GM12873 (cell line): ENCODE data around the gene PGM1.

ENCODE experiments used
- TF ChIP-seq, protein P1 (sequence below): IDR thresholded peaks from 2 replicates; pipeline ENCODE4 v1.5.1; 2012; ENCODE audit warnings: low read depth, mild to moderate bottlenecking, moderate library complexity, low read length, control low read depth; ENCODE audit not compliant: insufficient read depth; ENCODE audit errors: missing control alignments

Gene PGM1

GRCh38 chr1:63619558-63619957, 26.3 kb downstream of the PGM1 start:
- TF ChIP-seq, protein P1, sequence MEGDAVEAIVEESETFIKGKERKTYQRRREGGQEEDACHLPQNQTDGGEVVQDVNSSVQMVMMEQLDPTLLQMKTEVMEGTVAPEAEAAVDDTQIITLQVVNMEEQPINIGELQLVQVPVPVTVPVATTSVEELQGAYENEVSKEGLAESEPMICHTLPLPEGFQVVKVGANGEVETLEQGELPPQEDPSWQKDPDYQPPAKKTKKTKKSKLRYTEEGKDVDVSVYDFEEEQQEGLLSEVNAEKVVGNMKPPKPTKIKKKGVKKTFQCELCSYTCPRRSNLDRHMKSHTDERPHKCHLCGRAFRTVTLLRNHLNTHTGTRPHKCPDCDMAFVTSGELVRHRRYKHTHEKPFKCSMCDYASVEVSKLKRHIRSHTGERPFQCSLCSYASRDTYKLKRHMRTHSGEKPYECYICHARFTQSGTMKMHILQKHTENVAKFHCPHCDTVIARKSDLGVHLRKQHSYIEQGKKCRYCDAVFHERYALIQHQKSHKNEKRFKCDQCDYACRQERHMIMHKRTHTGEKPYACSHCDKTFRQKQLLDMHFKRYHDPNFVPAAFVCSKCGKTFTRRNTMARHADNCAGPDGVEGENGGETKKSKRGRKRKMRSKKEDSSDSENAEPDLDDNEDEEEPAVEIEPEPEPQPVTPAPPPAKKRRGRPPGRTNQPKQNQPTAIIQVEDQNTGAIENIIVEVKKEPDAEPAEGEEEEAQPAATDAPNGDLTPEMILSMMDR = no peak

DNA sequence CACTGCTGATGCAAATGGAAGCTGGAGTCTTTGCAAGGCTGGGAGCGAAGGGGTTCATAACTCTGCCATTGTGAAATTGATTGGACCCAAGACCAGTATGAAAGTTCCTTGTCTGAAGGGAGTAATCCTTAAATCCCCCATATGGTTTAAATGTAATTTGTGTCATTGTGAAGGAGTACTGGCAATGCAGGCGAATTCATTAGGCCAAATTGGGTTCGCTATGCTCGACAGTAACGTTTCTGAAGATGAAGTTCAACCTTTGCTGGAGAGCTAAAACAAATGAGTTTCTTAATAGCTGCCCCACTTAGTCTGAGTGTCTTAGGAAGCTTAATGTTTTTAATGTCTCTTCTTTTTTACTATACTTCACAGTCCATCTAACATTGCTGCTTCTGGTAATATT, 27.5 kb downstream of the PGM1 start:
- TF ChIP-seq, protein P1 = no peak

GRCh38 chr1:63621075-63621474, 27.9 kb downstream of the PGM1 start:
- TF ChIP-seq, protein P1 = no peak

DNA sequence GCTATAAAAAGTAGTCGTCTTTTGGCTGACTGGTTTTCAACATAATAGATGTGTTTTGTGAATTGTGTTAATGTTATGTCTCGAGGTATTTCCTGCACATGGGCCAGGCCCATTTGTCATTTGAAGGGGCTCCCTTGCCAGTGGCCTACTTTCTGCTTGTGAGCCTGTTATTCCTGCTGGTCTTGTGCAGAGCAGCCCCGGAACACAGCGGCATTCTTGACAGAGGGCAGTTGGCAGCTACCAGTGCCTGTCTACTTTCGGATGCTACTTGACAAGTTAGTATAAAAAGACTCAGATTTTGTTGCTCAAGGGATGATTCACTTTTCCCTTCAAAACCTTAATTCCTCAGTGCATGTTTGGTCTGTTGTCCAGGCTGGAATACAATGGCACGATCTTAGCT, 28.5 kb downstream of the PGM1 start:
- TF ChIP-seq, protein P1 = no peak

DNA sequence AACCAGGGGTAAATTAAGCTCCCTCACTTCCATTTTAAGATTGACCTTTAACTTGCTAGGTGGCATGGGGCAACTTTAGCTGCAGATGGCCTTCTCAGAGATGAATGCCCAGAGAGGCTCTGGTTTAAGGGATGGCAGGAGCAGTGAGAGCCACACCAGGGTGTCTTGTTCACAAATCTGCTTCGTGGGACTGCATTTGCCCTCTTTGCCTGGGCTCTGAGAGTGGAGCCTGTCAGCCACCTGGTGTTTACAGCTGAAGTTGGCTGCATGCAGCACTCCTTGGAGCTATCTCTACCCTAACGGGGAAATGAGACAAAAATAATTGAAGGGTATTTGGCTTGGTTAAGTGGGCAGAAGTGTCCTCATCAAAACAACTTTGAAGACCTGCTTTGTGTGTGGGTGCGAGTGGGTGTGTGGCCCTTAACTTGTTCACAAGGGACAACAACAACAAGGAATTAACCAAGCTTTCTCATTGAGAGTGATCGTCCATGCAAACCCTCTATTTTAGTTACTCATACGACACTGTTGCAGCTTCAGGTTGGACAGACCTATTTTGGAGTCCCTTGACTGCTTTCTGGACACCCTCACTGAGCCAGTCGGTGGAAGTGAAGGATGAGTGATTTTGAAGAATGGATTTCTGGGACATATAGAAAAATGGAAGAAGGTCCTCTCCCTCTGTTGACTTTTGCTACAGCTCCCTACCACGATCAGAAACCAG, 29.8 kb downstream of the PGM1 start:
- TF ChIP-seq, protein P1 = peak; percentile 8

DNA sequence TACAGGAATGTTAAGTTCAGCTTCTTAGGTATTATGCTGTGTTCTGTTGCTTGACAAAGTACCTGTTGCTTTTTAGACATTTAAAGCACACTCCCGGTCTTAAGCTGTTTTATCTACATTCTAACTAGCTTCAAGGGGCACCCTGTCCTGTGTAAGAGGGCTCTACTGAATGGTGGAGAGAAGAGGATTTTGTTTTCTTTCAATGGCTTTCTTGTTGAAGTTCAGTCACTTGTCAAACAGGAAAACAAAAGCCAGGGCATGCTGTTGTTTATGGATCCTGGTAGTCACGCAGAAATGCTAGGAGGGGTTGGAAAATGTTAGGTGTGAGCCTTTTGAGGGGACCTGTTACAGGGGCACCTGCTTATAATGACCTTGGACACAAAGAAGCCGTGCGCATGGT, 30.7 kb downstream of the PGM1 start:
- TF ChIP-seq, protein P1 = no peak

DNA sequence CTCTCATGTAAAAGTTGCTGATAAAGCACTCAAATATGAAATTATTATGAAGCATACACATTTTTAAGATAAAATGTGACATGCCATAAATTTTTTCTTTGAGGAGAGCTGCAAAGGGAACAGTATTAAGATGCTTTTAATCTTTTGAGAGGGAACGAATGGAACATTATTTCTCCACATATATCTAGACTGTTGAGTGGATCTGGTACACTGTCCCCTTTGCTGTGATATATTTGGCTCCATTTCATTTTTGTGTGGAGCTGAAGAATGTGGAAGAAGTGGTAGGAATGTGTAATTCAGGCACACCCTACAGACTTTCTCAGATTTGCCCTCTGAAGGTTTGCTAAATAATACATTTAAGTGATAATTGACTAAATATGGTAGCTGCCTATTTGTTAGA, 31.7 kb downstream of the PGM1 start:
- TF ChIP-seq, protein P1 = no peak
